HEK293T (cell line): Measurements from ENCODE around the gene SFRP5.

Experiments
- CTCF ChIA-PET: fragments of 350-600 bp; formaldehyde crosslinking; extraction: SDS; loops from one replicate; lab custom pipeline; 2021; ENCODE audit warnings: antibody characterized with exemption, inconsistent platforms; lab: Yijun Ruan, JAX
- POLR2A ChIA-PET: fragments of 350-600 bp; formaldehyde crosslinking; extraction: SDS; loops from one replicate; lab custom pipeline; 2020; ENCODE audit warnings: antibody characterized with exemption, inconsistent platforms; lab: Yijun Ruan, JAX
- DNase-seq: peaks from one replicate; pipeline ENCODE4 v3.0.0; 2012; ENCODE audit warnings: mixed read lengths; ENCODE audit errors: extremely low spot score
- ARNT ChIP-seq: fragments of 450-650 bp; IDR thresholded peaks from 2 replicates; pipeline ENCODE4 v1.6.1; 2017; ENCODE audit warnings: mild to moderate bottlenecking
- BHLHE40 ChIP-seq: fragments of 450-650 bp; IDR thresholded peaks from 2 replicates; pipeline ENCODE4 v1.6.1; 2016; ENCODE audit warnings: mild to moderate bottlenecking, moderate library complexity, borderline replicate concordance
- CTBP1 ChIP-seq: fragments of 450-650 bp; IDR thresholded peaks from 2 replicates; pipeline ENCODE4 v1.6.1; 2016; ENCODE audit warnings: borderline replicate concordance
- ELF4 ChIP-seq: fragments of 450-650 bp; IDR thresholded peaks from 2 replicates; pipeline ENCODE4 v1.6.1; 2017; ENCODE audit warnings: antibody characterized with exemption
- FOXA1 ChIP-seq: fragments of 450-650 bp; IDR thresholded peaks from 2 replicates; pipeline ENCODE4 v1.6.1; 2016; ENCODE audit warnings: mild to moderate bottlenecking
- FOXK2 ChIP-seq: fragments of 450-650 bp; IDR thresholded peaks from 2 replicates; pipeline ENCODE4 v1.6.1; 2016; ENCODE audit warnings: mild to moderate bottlenecking
- FOXM1 ChIP-seq: fragments of 450-650 bp; IDR thresholded peaks from 2 replicates; pipeline ENCODE4 v1.6.1; 2017; ENCODE audit warnings: mild to moderate bottlenecking, borderline replicate concordance
- HDGF ChIP-seq: fragments of 450-650 bp; IDR thresholded peaks from 2 replicates; pipeline ENCODE4 v1.6.1; 2017; ENCODE audit warnings: antibody characterized with exemption, borderline replicate concordance
- L3MBTL2 ChIP-seq: fragments of 450-650 bp; conservative IDR thresholded peaks from 2 replicates; pipeline ENCODE4 v1.6.1; 2016; ENCODE audit warnings: mild to moderate bottlenecking
- LEF1 ChIP-seq: fragments of 450-650 bp; IDR thresholded peaks from 2 replicates; pipeline ENCODE4 v1.6.1; 2017; ENCODE audit warnings: mild to moderate bottlenecking, borderline replicate concordance
- NFRKB ChIP-seq: fragments of 450-650 bp; IDR thresholded peaks from 2 replicates; pipeline ENCODE4 v1.6.1; 2016; ENCODE audit warnings: mild to moderate bottlenecking, moderate library complexity
- PKNOX1 ChIP-seq: fragments of 450-650 bp; IDR thresholded peaks from 2 replicates; pipeline ENCODE4 v1.6.1; 2016
- SP1 ChIP-seq: fragments of 450-650 bp; IDR thresholded peaks from 2 replicates; pipeline ENCODE4 v1.6.1; 2017
- SUZ12 ChIP-seq: fragments of 450-650 bp; IDR thresholded peaks from 2 replicates; pipeline ENCODE4 v1.6.1; 2016; ENCODE audit warnings: mild to moderate bottlenecking
- TARDBP ChIP-seq: fragments of 450-650 bp; IDR thresholded peaks from 2 replicates; pipeline ENCODE4 v1.6.1; 2016
- ZNF384 ChIP-seq: fragments of 450-650 bp; IDR thresholded peaks from 2 replicates; pipeline ENCODE4 v1.6.1; 2016

SFRP5 gene

GRCh38 chr10:97759158-97759887 lies 12.5 kb downstream of the SFRP5 start:
- peak; percentile 87 for DNase-seq
- TF ChIP-seq ARNT = no peak
- TF ChIP-seq LEF1 = no peak
- TF ChIP-seq ZNF384 = no peak
- no peak for TF ChIP-seq BHLHE40
- no peak for TF ChIP-seq NFRKB
- TF ChIP-seq HDGF = no peak
- TF ChIP-seq CTBP1 = no peak
- TF ChIP-seq FOXK2 = no peak
- TF ChIP-seq ELF4 = no peak
- no peak for TF ChIP-seq FOXA1
- no peak for TF ChIP-seq SP1
- no peak for TF ChIP-seq PKNOX1
- TF ChIP-seq FOXM1 = no peak
- TF ChIP-seq TARDBP = no peak
- no peak for TF ChIP-seq L3MBTL2
- TF ChIP-seq SUZ12 = no peak
- CTCF ChIA-PET = interaction anchor here (0.6 to 2.3 kb wide), 2 partner anchors 16 to 109 kb away, joined by 3 to 7 read pairs; no protein-coding TSS in a partner anchor
- POLR2A ChIA-PET = interaction anchor here (0.8 kb wide), 1 partner anchor 22 kb away, joined by 3 read pairs; the partner anchor contains the start of gene ZFYVE27

- no peak for DNase-seq
- TF ChIP-seq HDGF (no peak), FOXM1 (no peak), ELF4 (no peak), FOXK2 (no peak), ZNF384 (no peak), LEF1 (no peak), SUZ12 (no peak), BHLHE40 (no peak), TARDBP (no peak), PKNOX1 (no peak), NFRKB (no peak), SP1 (no peak)
- CTCF ChIA-PET = interaction anchor here (0.7 kb wide), 1 partner anchor 314 kb away, joined by 9 read pairs; no protein-coding TSS in a partner anchor
- POLR2A ChIA-PET = interaction anchor here (1.9 kb wide), 1 partner anchor 21 kb away, joined by 7 read pairs; the partner anchor contains the start of gene ZFYVE27
These were observed 14.3 kb downstream of the SFRP5 start for GRCh38 chr10:97757471-97757870.

GRCh38 chr10:97755718-97756117 lies 16.1 kb downstream of the SFRP5 start:
- DNase-seq = no peak
- TF ChIP-seq SUZ12 (no peak), NFRKB (no peak), CTBP1 (no peak), ELF4 (no peak), FOXA1 (no peak), TARDBP (no peak), ZNF384 (no peak), ARNT (no peak), LEF1 (no peak), L3MBTL2 (no peak), HDGF (no peak), FOXK2 (no peak), BHLHE40 (no peak), FOXM1 (no peak), SP1 (no peak), PKNOX1 (no peak)
- ChIA-PET CTCF (no interaction called here), POLR2A (interaction anchor here (1.9 kb wide), 1 partner anchor 19 kb away, joined by 7 read pairs; the partner anchor contains the start of gene ZFYVE27)

- ChIA-PET CTCF (interaction anchor here (0.6 kb wide), 1 partner anchor 287 kb away, joined by 3 read pairs; no protein-coding TSS in a partner anchor), POLR2A (no interaction called here)
- no peak for TF ChIP-seq ELF4
- TF ChIP-seq NFRKB = no peak
- TF ChIP-seq TARDBP = no peak
- no peak for TF ChIP-seq FOXM1
- no peak for TF ChIP-seq SUZ12
- TF ChIP-seq LEF1 = no peak
- no peak for TF ChIP-seq HDGF
- DNase-seq = no peak
These were observed 17.1 kb downstream of the SFRP5 start for GRCh38 chr10:97754726-97755125.

- CTCF ChIA-PET = no interaction called here
- POLR2A ChIA-PET = no interaction called here
- TF ChIP-seq PKNOX1 (no peak), BHLHE40 (no peak), SUZ12 (no peak), FOXA1 (no peak), HDGF (no peak), SP1 (no peak), FOXM1 (no peak), ZNF384 (no peak), CTBP1 (no peak)
- DNase-seq = no peak
These were observed 18.8 kb downstream of the SFRP5 start for GRCh38 chr10:97752956-97753355.

GRCh38 chr10:97748116-97748515 lies 23.7 kb downstream of the SFRP5 start:
- no peak for DNase-seq
- CTCF ChIA-PET = no interaction called here
- POLR2A ChIA-PET = interaction anchor here (1.0 kb wide), 1 partner anchor 11 kb away, joined by 3 read pairs; the partner anchor contains the start of gene ZFYVE27
- TF ChIP-seq LEF1 (no peak), NFRKB (no peak), CTBP1 (no peak), TARDBP (no peak), ZNF384 (no peak), L3MBTL2 (no peak), SUZ12 (no peak), FOXK2 (no peak), PKNOX1 (no peak), FOXM1 (no peak), ARNT (no peak), BHLHE40 (no peak), ELF4 (no peak)
